K562 (cell line): ENCODE results near the gene HMCN2. TPM values are rescaled to one million over a fixed set of nuclear protein-coding genes. Genes with fewer than 3 reads are reported as not detected.

ENCODE experiments used
- ATAC-seq: fragments of 200-7000 bp; cut with Tn5 transposase; 3 replicates; pipeline ENCODE4 v1.9.1; 2020; ENCODE audit warnings: moderate library complexity
- BruUV-seq: library from RNA; stranded (reverse); fragments of 400-500 nt; replicated peaks from 2 replicates; lab custom pipeline; 2021; lab: Mats Ljungman, UMichigan
- CTCF ChIA-PET: fragments of 300-600 bp; formaldehyde crosslinking; extraction: SDS; loops from one replicate; lab custom pipeline; 2021; ENCODE audit warnings: low intra/inter-chr PET ratio; lab: Yijun Ruan, JAX
- POLR2A ChIA-PET: fragments of 300-600, 350-650 bp; sonication (Branson Sonifier 250); formaldehyde crosslinking; extraction: SDS; loops from one replicate; lab custom pipeline; 2021; ENCODE audit warnings: antibody characterized with exemption, inconsistent platforms; lab: Yijun Ruan, JAX
- DNase-seq, 4 experiments: peaks; one replicate each; pipeline versions ENCODE4 v3.0.0 to v3.0.0-alpha.2; 2011 to 2018; ENCODE audit warnings: low spot score in 3 of 4, mixed read lengths in 3 of 4; ENCODE audit errors: extremely low read depth in 1 of 4
- FAIRE-seq: peaks from 2 replicates; lab custom pipeline; 2011; peaks lifted over from hg19 to GRCh38; lab: Jason Lieb, UNC
- H2AFZ ChIP-seq: 2 replicates; pipeline ENCODE4 v1.6.0; 2011; ENCODE audit warnings: low read depth, low read length, control low read depth, inconsistent platforms
- H3K27ac ChIP-seq: fragments of 200-600 bp; 3 replicates; pipeline ENCODE4 v1.8.0; 2011; ENCODE audit warnings: low read depth, mild to moderate bottlenecking, control low read depth, inconsistent platforms, low read length, moderate library complexity, mixed read lengths; ENCODE audit errors: extremely low read depth
- H3K27me3 ChIP-seq, 2 experiments: fragments of 300-600 bp in 1 of 2; 2 replicates in 1 of 2; 3 replicates in 1 of 2; pipeline versions ENCODE4 v1.6.0 to v1.8.0; 2011; ENCODE audit warnings: inconsistent platforms in 2 of 2, low read length in 2 of 2, mild to moderate bottlenecking in 1 of 2, mixed read lengths in 1 of 2, moderate library complexity in 1 of 2; ENCODE audit not compliant: control insufficient read depth in 2 of 2, insufficient read depth in 2 of 2
- H3K36me3 ChIP-seq: fragments of 300-600 bp; 3 replicates; pipeline ENCODE4 v1.8.0; 2011; ENCODE audit warnings: mild to moderate bottlenecking, low read length, inconsistent platforms; ENCODE audit not compliant: control insufficient read depth, insufficient read depth
- H3K4me1 ChIP-seq, 2 experiments: fragments of 200-600 bp in 1 of 2; replicated peaks in 1 of 2; 2 replicates in 1 of 2; 3 replicates in 1 of 2; pipeline versions ENCODE4 v1.5.1 to v1.8.0; 2011; ENCODE audit warnings: inconsistent platforms in 2 of 2, low read length in 2 of 2, mild to moderate bottlenecking in 1 of 2, mixed read lengths in 1 of 2, moderate library complexity in 1 of 2; ENCODE audit not compliant: control insufficient read depth in 2 of 2, insufficient read depth in 2 of 2
- H3K4me2 ChIP-seq: 2 replicates; pipeline ENCODE4 v1.6.1; 2011; ENCODE audit warnings: low read length, control low read depth, inconsistent platforms, mixed read lengths; ENCODE audit not compliant: insufficient read depth
- H3K4me3 ChIP-seq: fragments of 200-600 bp; sonication (generic), shearing (Covaris generic); 2 replicates; pipeline ENCODE4 v1.5.1; 2016; ENCODE audit warnings: control low read depth, inconsistent platforms
- H3K79me2 ChIP-seq: fragments of 200-600 bp; 3 replicates; pipeline ENCODE4 v1.8.0; 2011; ENCODE audit warnings: low read length, inconsistent platforms; ENCODE audit not compliant: control insufficient read depth, insufficient read depth
- H3K9ac ChIP-seq, 2 experiments: 2 replicates each; pipeline versions ENCODE4 v1.6.0 to v1.6.1; 2011; ENCODE audit warnings: low read depth in 2 of 2, low read length in 2 of 2, control low read depth in 1 of 2, inconsistent platforms in 1 of 2, mild to moderate bottlenecking in 1 of 2, mixed read lengths in 1 of 2; ENCODE audit not compliant: insufficient read depth in 1 of 2
- H3K9me1 ChIP-seq: one replicate; pipeline ENCODE4 v1.6.0; 2011; ENCODE audit warnings: inconsistent platforms, mild to moderate bottlenecking, low read length, moderate library complexity; ENCODE audit not compliant: control insufficient read depth, insufficient read depth
- H3K9me3 ChIP-seq: replicated peaks from 2 replicates; pipeline ENCODE4 v1.5.1; 2011; ENCODE audit warnings: low read depth, low read length, inconsistent platforms; ENCODE audit not compliant: control insufficient read depth, insufficient read depth
- H4K20me1 ChIP-seq: replicated peaks from 2 replicates; pipeline ENCODE4 v1.6.1; 2011; ENCODE audit warnings: low read length, inconsistent platforms, mixed read lengths; ENCODE audit not compliant: control insufficient read depth, insufficient read depth
- BMI1 ChIP-seq: fragments of 150-350 bp; IDR thresholded peaks from 2 replicates; pipeline ENCODE4 v1.6.1; 2014; ENCODE audit warnings: low read length
- ETS1 ChIP-seq: conservative IDR thresholded peaks from 2 replicates; pipeline ENCODE4 v1.6.1; 2011; ENCODE audit warnings: low read depth, mild to moderate bottlenecking, low read length; ENCODE audit not compliant: control insufficient read depth
- FUS ChIP-seq: fragments of 200-400 bp; formaldehyde crosslinking; optimal IDR thresholded peaks from 2 replicates; pipeline ENCODE3; 2017; ENCODE audit warnings: low read depth, low read length
- GTF2E2 ChIP-seq: fragments of 200-800 bp; sonication (Bioruptor generic); IDR thresholded peaks from 2 replicates; pipeline ENCODE4 v1.6.1; 2016; ENCODE audit warnings: missing genetic modification characterization, missing compliant biosample characterization
- POLR2H ChIP-seq: IDR thresholded peaks from 2 replicates; pipeline ENCODE4 v1.6.1; 2016; ENCODE audit warnings: missing genetic modification characterization, low read depth, mild to moderate bottlenecking, control low read depth, missing compliant biosample characterization, moderate library complexity
- SMARCE1 ChIP-seq: fragments of 450-650 bp; IDR thresholded peaks from 2 replicates; pipeline ENCODE4 v1.7.1; 2016; ENCODE audit warnings: mild to moderate bottlenecking
- ZFP1 ChIP-seq: fragments of 450-650 bp; formaldehyde crosslinking; IDR thresholded peaks from 2 replicates; pipeline ENCODE4 v1.4.0; 2020; ENCODE audit warnings: mild to moderate bottlenecking, mixed read lengths
- ZNF511 ChIP-seq: sonication (generic); formaldehyde crosslinking; IDR thresholded peaks from 2 replicates; pipeline ENCODE4 v1.8.0; 2022; ENCODE audit warnings: mild to moderate bottlenecking, missing genetic modification reagents
- WGBS: fragments of 100-300 bp; shearing (Covaris generic); methylation state at CpG from one replicate; pipeline ENCODE4 v1.1.6; 2016; ENCODE audit warnings: low coverage, mixed read lengths; ENCODE audit not compliant: insufficient coverage; ENCODE audit errors: missing lambda C conversion rate; 5-methylcytosine and 5-hydroxymethylcytosine counted together
- in situ Hi-C: fragments of 300-500 bp; cut with MboI; formaldehyde crosslinking; loops from 4 replicates; pipeline ENCODE4 v1.15.0; 2018; ENCODE audit warnings: inconsistent platforms, mixed read lengths
- intact Hi-C: fragments of 100-400 bp; cut with micrococcal nuclease; formaldehyde crosslinking; loops from 2 replicates; pipeline ENCODE4 v1.14.2; 2022
- polyA plus RNA-seq, 8 experiments: library from polyadenylated mRNA; depleted of rRNA in 4 of 8; stranded (reverse) in 5 of 8; unstranded in 3 of 8; fragments of >200 nt; fragmentation: Nextera tagmentation in 2 of 8; fragmentation: Illumina TruSeq in 1 of 8; extraction: Ambion mirVana in 2 of 8; extraction: Trizol in 1 of 8; gene quantifications; 2 replicates each; pipeline versions ENCODE4 v1.2.1 to v1.2.3, GENCODE V29; 2011 to 2014; ENCODE audit warnings: inconsistent platforms in 1 of 8, missing spikeins in 1 of 8
- total RNA-seq, 7 experiments: library from RNA; depleted of rRNA in 6 of 7; stranded (reverse); fragments of >200 nt in 6 of 7; fragmentation: Illumina TruSeq in 2 of 7; extraction: Trizol in 2 of 7; gene quantifications; 2 replicates each; pipeline versions ENCODE4 v1.2.1 to v1.2.3, GENCODE V29; 2011 to 2021; ENCODE audit warnings: low replicate concordance in 1 of 7

Gene HMCN2
- total and polyA plus RNA-seq, 9 of the 15 experiments (the other 6 are each of a cell fraction or from before 2014, with no cell fraction given): 0.01 TPM; not detected in 8

- in situ Hi-C loops: no loop called here
- Histone ChIP-seq H3K9me1 (no peaks in the 10 kb centered on the region), H3K4me2 (no peak overlapping the region), H3K27me3 (peaks cover 1 to 28% of the 10 kb centered on the region in 2 experiments; a peak in 4 of 5 replicates), H3K27ac (no peak overlapping the region), H3K9ac (no peak overlapping the region), H3K9me3 (no peaks in the 10 kb centered on the region), H2AFZ (no peak overlapping the region), H3K4me3 (no peak overlapping the region), H4K20me1 (peaks cover 7% of the 10 kb centered on the region), H3K36me3 (no peaks in the 10 kb centered on the region), H3K79me2 (no peaks in the 10 kb centered on the region), H3K4me1 (no peaks in the 10 kb centered on the region; a peak in 1 of 5 replicates)
- BruUV-seq: no TSS peak
- intact Hi-C loops: no loop called here
- DNase-seq: no peak
- CTCF ChIA-PET: no interaction called here
- TF ChIP-seq BMI1: no peak
- no peak for TF ChIP-seq ZNF511 (CRISPR knock-in tag)
- TF ChIP-seq POLR2H (tag): no peak
- no peak for TF ChIP-seq FUS
- no peak for TF ChIP-seq GTF2E2
- no peak for TF ChIP-seq SMARCE1
- TF ChIP-seq ZFP1: no peak
- no peak for TF ChIP-seq ETS1
- WGBS: 21% methylated on average over 9 of the region's 9 CpGs
- no peak for ATAC-seq
- no peak for FAIRE-seq
- POLR2A ChIA-PET: interaction anchor here (0.6 kb wide), 1 partner anchor 142 kb away, joined by 3 read pairs; no protein-coding TSS in a partner anchor
Measured at GRCh38 chr9:130310456-130310855, 44.9 kb downstream of the HMCN2 start.
